ENCODE results near the gene ACBD6. TPM values are rescaled to one million over a fixed set of nuclear protein-coding genes. Genes with fewer than 3 reads are reported as not detected.

Gene ACBD6
- total and polyA plus RNA-seq, 10 of the 15 experiments (the other 5 are each of a cell fraction or from before 2014, with no cell fraction given) = 15.0 to 67.3 (median 55.0) TPM

DNA sequence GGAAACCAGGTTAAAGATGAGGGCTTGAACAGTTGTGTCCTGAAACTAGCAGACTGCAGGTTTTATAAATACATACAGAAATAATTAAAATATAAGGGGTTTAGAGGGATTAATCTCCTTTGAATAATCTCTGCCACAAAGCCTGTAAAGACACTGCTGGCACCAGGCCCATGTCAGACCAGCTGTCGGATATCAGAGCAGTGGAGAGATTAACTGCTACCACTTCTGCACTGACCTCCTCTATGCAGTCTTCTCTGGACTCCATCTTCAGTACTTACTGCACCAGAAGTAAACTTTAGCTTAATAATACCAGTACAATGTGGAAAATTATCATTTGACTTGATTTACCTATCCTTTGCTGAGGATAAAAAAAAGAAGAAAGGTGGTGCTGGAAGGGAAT lies 143.7 kb downstream of the ACBD6 start (continued):
- TF ChIP-seq ZBTB40 (IDR thresholded peaks at IDR 0.05; ENCODE audit: borderline replicate concordance) = no peak
- TF ChIP-seq SIX5 (IDR thresholded peaks at IDR 0.05; ENCODE audit: low read depth, low read length, severe bottlenecking) = no peak
- TF ChIP-seq, protein P1, sequence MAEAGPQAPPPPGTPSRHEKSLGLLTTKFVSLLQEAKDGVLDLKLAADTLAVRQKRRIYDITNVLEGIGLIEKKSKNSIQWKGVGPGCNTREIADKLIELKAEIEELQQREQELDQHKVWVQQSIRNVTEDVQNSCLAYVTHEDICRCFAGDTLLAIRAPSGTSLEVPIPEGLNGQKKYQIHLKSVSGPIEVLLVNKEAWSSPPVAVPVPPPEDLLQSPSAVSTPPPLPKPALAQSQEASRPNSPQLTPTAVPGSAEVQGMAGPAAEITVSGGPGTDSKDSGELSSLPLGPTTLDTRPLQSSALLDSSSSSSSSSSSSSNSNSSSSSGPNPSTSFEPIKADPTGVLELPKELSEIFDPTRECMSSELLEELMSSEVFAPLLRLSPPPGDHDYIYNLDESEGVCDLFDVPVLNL (IDR thresholded peaks at IDR 0.05; ENCODE audit: low read depth, low read length) = no peak

DNA sequence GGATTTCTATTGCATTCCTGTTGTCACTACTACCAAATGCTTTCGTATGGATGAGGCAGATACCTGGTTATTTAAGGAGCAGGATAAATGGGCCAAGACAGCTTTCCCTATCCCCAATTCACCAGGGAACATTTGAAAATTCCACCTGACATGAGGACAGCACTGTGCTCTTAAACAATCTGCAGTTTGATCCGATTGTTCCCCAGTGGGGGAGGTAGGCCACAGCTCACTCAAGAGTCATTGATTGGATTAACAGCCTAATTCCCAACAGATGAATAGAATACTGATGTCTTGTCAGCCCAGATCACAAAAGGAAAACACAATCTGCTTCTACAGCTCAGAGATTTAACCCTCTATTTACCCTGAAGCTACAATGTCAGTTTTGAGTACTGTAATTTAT lies 148.4 kb downstream of the ACBD6 start:
- WGBS (ENCODE audit: insufficient coverage, insufficient replicate concordance, low lambda C conversion rate, missing lambda C conversion rate) = 98% methylated on average over 2 of the region's 2 CpGs
- ChIA-PET SMC1A (ENCODE audit: uncharacterized antibody, unreplicated experiment) (interaction anchor here (0.7 to 1.9 kb wide), 4 partner anchors 13 to 127 kb away, joined by 3 to 8 read pairs (median 3); no protein-coding TSS in a partner anchor), CTCF (interaction anchor here (1.1 to 2.6 kb wide), 3 partner anchors 9 to 129 kb away, joined by 3 to 10 read pairs (median 6); no protein-coding TSS in a partner anchor), POLR2A (interaction anchor here (0.6 to 0.9 kb wide), 2 partner anchors 10 to 77 kb away, joined by 3 read pairs; no protein-coding TSS in a partner anchor), RAD21 (ENCODE audit: unreplicated experiment) (no interaction called here)
- no TSS peak for BruUV-seq (replicated peaks)
- no peaks in the 10 kb centered on the region for H3K27me3 ChIP-seq (replicated peaks in 1 of 2; ENCODE audit: control insufficient read depth in 2 of 2, insufficient read depth in 2 of 2, low read length in 1 of 2)
- no peaks in the 10 kb centered on the region for H3K9me3 ChIP-seq (replicated peaks; ENCODE audit: control insufficient read depth, insufficient read depth, low read length)
- no peak overlapping the region for H3K27ac ChIP-seq (ENCODE audit: control insufficient read depth, insufficient read depth)
- FAIRE-seq (no peak), DNase-seq (ENCODE audit: low read depth, low spot score) (no peak), ATAC-seq (no peak)
- intact Hi-C loops (cut with micrococcal nuclease; ENCODE audit: unreplicated experiment) = no loop called here
- H3K36me3 ChIP-seq (ENCODE audit: control insufficient read depth in 2 of 2, insufficient read depth in 2 of 2, low read length in 1 of 2) = no peaks in the 10 kb centered on the region
- no peak overlapping the region for H3K9ac ChIP-seq (ENCODE audit: control insufficient read depth, insufficient read depth, low read length)
- H3K4me2 ChIP-seq (ENCODE audit: control insufficient read depth, insufficient read depth) = no peak overlapping the region
- no peak overlapping the region for H3K4me3 ChIP-seq
- H2AFZ ChIP-seq (ENCODE audit: control insufficient read depth, low read depth, low read length) = no peak overlapping the region
- in situ Hi-C loops (cut with MboI) = no loop called here
- no peaks in the 10 kb centered on the region for H3K79me2 ChIP-seq (ENCODE audit: control insufficient read depth, insufficient read depth, low read length)
- H4K20me1 ChIP-seq (ENCODE audit: control insufficient read depth, insufficient read depth) = no peaks in the 10 kb centered on the region
- no peaks in the 10 kb centered on the region for H3K4me1 ChIP-seq (ENCODE audit: control insufficient read depth, insufficient read depth, low read length)
- TF ChIP-seq, protein P2, sequence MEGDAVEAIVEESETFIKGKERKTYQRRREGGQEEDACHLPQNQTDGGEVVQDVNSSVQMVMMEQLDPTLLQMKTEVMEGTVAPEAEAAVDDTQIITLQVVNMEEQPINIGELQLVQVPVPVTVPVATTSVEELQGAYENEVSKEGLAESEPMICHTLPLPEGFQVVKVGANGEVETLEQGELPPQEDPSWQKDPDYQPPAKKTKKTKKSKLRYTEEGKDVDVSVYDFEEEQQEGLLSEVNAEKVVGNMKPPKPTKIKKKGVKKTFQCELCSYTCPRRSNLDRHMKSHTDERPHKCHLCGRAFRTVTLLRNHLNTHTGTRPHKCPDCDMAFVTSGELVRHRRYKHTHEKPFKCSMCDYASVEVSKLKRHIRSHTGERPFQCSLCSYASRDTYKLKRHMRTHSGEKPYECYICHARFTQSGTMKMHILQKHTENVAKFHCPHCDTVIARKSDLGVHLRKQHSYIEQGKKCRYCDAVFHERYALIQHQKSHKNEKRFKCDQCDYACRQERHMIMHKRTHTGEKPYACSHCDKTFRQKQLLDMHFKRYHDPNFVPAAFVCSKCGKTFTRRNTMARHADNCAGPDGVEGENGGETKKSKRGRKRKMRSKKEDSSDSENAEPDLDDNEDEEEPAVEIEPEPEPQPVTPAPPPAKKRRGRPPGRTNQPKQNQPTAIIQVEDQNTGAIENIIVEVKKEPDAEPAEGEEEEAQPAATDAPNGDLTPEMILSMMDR (IDR thresholded peaks at IDR 0.05 in 2 of 3, conservative IDR thresholded peaks at IDR 0.05 in 1 of 3; ENCODE audit: control insufficient read depth in 2 of 3, extremely low read depth in 1 of 3, insufficient read depth in 1 of 3, low read depth in 3 of 3, low read length in 3 of 3) = no peak
- TF ChIP-seq SMAD5 (IDR thresholded peaks at IDR 0.05; ENCODE audit: low read depth) = no peak
- TF ChIP-seq USF2 (IDR thresholded peaks at IDR 0.05; ENCODE audit: borderline replicate concordance, low read depth, low read length) = no peak
- TF ChIP-seq CBFB (IDR thresholded peaks at IDR 0.05; ENCODE audit: low read depth) = no peak
- no peak for TF ChIP-seq BMI1 (IDR thresholded peaks at IDR 0.05; ENCODE audit: borderline replicate concordance)
- no peak for TF ChIP-seq SUPT20H (IDR thresholded peaks at IDR 0.05; ENCODE audit: borderline replicate concordance, control insufficient read depth, low read depth, low read length)
- TF ChIP-seq RFX5 (IDR thresholded peaks at IDR 0.05; ENCODE audit: low read depth, low read length) = no peak
- TF ChIP-seq, protein P3, sequence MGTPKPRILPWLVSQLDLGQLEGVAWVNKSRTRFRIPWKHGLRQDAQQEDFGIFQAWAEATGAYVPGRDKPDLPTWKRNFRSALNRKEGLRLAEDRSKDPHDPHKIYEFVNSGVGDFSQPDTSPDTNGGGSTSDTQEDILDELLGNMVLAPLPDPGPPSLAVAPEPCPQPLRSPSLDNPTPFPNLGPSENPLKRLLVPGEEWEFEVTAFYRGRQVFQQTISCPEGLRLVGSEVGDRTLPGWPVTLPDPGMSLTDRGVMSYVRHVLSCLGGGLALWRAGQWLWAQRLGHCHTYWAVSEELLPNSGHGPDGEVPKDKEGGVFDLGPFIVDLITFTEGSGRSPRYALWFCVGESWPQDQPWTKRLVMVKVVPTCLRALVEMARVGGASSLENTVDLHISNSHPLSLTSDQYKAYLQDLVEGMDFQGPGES (IDR thresholded peaks at IDR 0.05) = no peak
- no peak for TF ChIP-seq KLF5 (IDR thresholded peaks at IDR 0.05; ENCODE audit: partially characterized antibody)
- no peak for TF ChIP-seq SMAD1 (IDR thresholded peaks at IDR 0.05; ENCODE audit: low read depth, partially characterized antibody)

Data from GM12878 (cell line).